Muscle of arm (tissue), 12 donors: ENCODE data around the gene OR1A1. TPM values are rescaled to one million over a fixed set of nuclear protein-coding genes. Genes with fewer than 3 reads are reported as not detected.

Experiments
- polyA plus RNA-seq, 12 donors: library from polyadenylated mRNA; unstranded; fragments of 120-200 nt; gene quantifications; one replicate each; pipeline ENCODE4 v1.2.1, GENCODE V29; 2013; ENCODE audit not compliant: insufficient read length in 12 of 12

OR1A1 gene
- polyA plus RNA-seq, 12 donors = 0.05 TPM; not detected in 11

Other genes with a start within 250 kb of the OR1A1 start
- not detected for gene OR1D5, start 144.1 kb upstream of the OR1A1 start, polyA plus RNA-seq
- under 1 TPM in 1 of 12 donors, not detected in 11; 0.05 TPM for gene OR1D2, start 103.2 kb upstream of the OR1A1 start, polyA plus RNA-seq
- gene OR1G1, start 80.1 kb upstream of the OR1A1 start, polyA plus RNA-seq = not detected
- not detected for gene OR1A2, start 10.1 kb upstream of the OR1A1 start, polyA plus RNA-seq
- under 1 TPM in 2 of 12 donors, not detected in 10; 0.12 to 0.23 TPM for gene OR3A1, start 90.7 kb downstream of the OR1A1 start, polyA plus RNA-seq
- 1 to 10 TPM in 2 of 12 donors, under 1 TPM in 6, not detected in 4; 0.11 to 2.0 (median 0.36) TPM for gene OR3A2, start 178.6 kb downstream of the OR1A1 start, polyA plus RNA-seq
- under 1 TPM in 3 of 12 donors, not detected in 9; 0.13 to 0.15 (median 0.15) TPM for gene OR1E1, start 190.7 kb downstream of the OR1A1 start, polyA plus RNA-seq
- gene OR3A3, start 203.7 kb downstream of the OR1A1 start, polyA plus RNA-seq = under 1 TPM in 3 of 12 donors, not detected in 9; 0.12 to 0.18 (median 0.13) TPM
- not detected for gene OR1E2, start 226.2 kb downstream of the OR1A1 start, polyA plus RNA-seq